Right atrium auricular region (tissue), 2 donors: Measurements from ENCODE around the gene CD80. TPM values are rescaled to one million over a fixed set of nuclear protein-coding genes. Genes with fewer than 3 reads are reported as not detected.
A peak's percentile ranks its signal among the peaks of the same experiment; 100 is the strongest.

Experiments
- DNase-seq: peaks from one replicate; pipeline ENCODE4 v3.0.0-alpha.2; 2019; ENCODE audit warnings: low spot score
- H3K27ac ChIP-seq, 2 donors: fragments of 200-600 bp; sonication (generic); 1 replicate in 1 of 2; 2 replicates in 1 of 2; pipeline ENCODE4 v1.5.1; 2016 to 2019
- H3K27me3 ChIP-seq, 2 donors: fragments of 200-600 bp; sonication (generic); one replicate each; pipeline versions ENCODE4 v1.5.1 to v1.6.0; 2017 to 2019
- H3K36me3 ChIP-seq: fragments of 200-600 bp; sonication (generic); one replicate; pipeline ENCODE4 v1.5.1; 2016
- H3K4me1 ChIP-seq, 2 donors: fragments of 200-600 bp; sonication (generic); one replicate each; pipeline versions ENCODE4 v1.5.1 to v1.6.0; 2017 to 2019
- H3K4me3 ChIP-seq, 2 donors: fragments of 200-600 bp; sonication (generic); 1 replicate in 1 of 2; 2 replicates in 1 of 2; pipeline ENCODE4 v1.5.1; 2017 to 2019; ENCODE audit warnings: mild to moderate bottlenecking in 1 of 2, moderate library complexity in 1 of 2
- H3K9me3 ChIP-seq, 2 donors: fragments of 200-600 bp; sonication (generic); one replicate each; pipeline ENCODE4 v1.5.1; 2019
- CTCF ChIP-seq, 2 donors: fragments of 200-600 bp; sonication (generic); IDR thresholded peaks; one replicate each; pipeline ENCODE4 v1.5.1; 2019; ENCODE audit warnings: antibody characterized with exemption in 2 of 2
- total RNA-seq, 2 donors: library from RNA; depleted of rRNA; stranded (reverse); fragments of >200 nt; gene quantifications; one replicate each; pipeline ENCODE4 v1.1.0, GENCODE V29; 2016

The CD80 gene
- total RNA-seq, 2 donors from 2014 or later = 0.20 to 0.67 TPM

- Histone ChIP-seq H3K4me3 (no peak overlapping the region), H3K9me3 (no peaks in the 10 kb centered on the region), H3K27me3 (no peaks in the 10 kb centered on the region), H3K27ac (no peak overlapping the region), H3K4me1 (no peaks in the 10 kb centered on the region), H3K36me3 (peaks cover 3% of the 10 kb centered on the region)
- TF ChIP-seq CTCF (IDR thresholded peaks at IDR 0.05) = no peak
- DNase-seq = no peak
These were observed 26.6 kb upstream of the CD80 start for GRCh38 chr3:119585856-119586570.

DNA sequence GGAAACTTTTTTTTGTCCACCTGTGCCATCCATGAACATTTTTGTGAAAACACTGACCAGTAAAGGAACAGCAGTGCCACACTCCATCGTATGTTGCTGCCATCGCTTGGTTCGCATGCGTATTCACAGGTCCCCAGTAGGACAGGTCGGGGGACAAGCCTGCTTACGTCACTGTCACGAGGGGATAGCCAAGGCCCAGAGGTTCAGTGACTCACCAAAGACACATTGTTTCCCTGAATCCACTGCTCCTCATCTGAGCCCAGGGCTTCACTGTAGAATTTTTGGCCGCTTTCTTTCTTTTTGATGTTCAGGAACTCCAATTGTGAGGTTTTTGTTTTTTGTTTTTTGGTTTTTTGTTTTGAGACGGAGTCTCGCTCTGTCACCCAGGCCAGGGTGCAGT, 25.8 kb upstream of the CD80 start:
- no peak overlapping the region for H3K27ac ChIP-seq

GRCh38 chr3:119582178-119582577, 22.8 kb upstream of the CD80 start:
- H3K36me3 ChIP-seq = peaks cover 3% of the 10 kb centered on the region
- no peak for TF ChIP-seq CTCF (IDR thresholded peaks at IDR 0.05)
- H3K27ac ChIP-seq = no peak overlapping the region

More for the DNA sequence above, 25.8 kb upstream of the CD80 start:
- no peak for DNase-seq
- H3K36me3 ChIP-seq = peaks cover 3% of the 10 kb centered on the region
- H3K4me3 ChIP-seq = no peak overlapping the region
- no peaks in the 10 kb centered on the region for H3K27me3 ChIP-seq
- no peaks in the 10 kb centered on the region for H3K9me3 ChIP-seq
- H3K4me1 ChIP-seq = peaks cover 0 to 7% of the 10 kb centered on the region in 2 donors
- TF ChIP-seq CTCF (IDR thresholded peaks at IDR 0.05) = no peak

DNA sequence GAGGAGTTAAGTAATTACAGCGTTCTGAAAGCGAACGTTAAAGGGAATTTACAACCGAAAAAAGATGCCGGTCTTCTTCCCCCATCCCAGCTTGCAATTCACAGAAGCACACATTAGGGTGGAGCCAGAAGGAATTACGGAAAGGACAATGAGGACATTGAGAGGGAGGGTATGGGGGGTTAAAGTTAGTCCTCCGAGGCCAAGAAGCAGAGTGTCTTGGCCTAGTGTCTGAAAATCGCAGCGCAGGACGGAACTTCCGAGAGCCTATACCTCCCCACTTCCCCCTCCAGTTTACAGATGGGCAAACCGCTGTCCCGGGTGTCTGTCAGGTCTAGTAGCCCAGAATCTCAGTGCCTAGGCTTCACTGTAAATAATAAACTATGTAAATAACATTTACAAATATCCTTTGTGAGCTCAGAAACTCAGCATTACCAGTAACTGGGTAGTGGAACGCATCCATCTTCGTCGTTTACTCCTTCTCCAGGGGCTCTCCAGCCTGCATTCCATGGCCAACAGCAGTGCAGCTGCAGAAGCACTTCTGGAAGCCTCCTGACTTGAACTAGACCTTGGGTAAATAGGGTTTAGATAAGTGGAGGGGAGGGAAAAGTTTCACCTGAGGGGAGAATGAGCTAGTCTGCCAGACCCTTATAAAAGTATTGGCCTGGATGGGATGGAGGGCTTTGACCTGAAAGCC, 20.8 kb upstream of the CD80 start:
- TF ChIP-seq CTCF (IDR thresholded peaks at IDR 0.05) = no peak
- Histone ChIP-seq H3K27me3 (no peaks in the 10 kb centered on the region), H3K27ac (peak overlapping the region; percentile 92 to 95), H3K4me3 (peak overlapping the region; percentile 37 to 65), H3K9me3 (no peaks in the 10 kb centered on the region), H3K4me1 (peaks cover 0 to 18% of the 10 kb centered on the region in 2 donors), H3K36me3 (no peaks in the 10 kb centered on the region)
- DNase-seq = peak; percentile 60

More at GRCh38 chr3:119582178-119582577, 22.8 kb upstream of the CD80 start:
- DNase-seq = no peak
- Histone ChIP-seq H3K27me3 (no peaks in the 10 kb centered on the region), H3K9me3 (no peaks in the 10 kb centered on the region), H3K4me3 (no peak overlapping the region), H3K4me1 (peaks cover 0 to 18% of the 10 kb centered on the region in 2 donors)

DNA sequence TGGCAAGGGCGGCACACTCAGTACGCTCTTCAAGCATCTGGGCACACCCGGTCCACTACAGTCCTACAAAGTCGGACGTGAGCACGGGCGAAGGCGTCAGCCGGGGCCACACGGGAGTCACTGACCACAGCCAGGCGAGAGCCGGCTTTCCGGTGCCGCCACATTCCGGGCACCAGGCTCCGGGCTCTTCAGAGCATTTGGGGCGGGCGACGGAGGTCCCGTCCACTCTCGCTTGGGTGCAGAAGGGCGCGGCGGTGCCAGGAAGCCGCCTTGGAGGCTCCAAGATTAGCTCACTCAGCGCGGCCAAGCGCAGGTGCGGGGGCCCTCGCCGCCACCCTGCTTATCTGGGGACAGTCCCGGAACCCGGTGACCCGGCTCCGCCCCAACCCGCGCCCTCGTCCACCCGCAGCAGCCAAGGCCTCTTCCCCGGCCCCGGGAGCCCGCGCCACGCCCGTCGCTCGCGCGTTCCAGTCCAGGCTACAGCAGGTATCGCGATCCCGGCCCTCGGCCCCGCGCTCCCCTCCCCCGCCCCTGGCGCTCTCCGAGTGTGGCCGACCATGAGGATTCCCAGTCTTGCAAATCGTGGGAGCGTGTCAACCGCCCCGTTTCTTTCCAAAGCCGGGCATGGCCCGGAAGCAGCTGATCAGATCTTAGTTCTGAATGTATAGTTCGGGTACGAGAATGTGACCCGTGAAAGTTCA, 20.1 kb upstream of the CD80 start, which contains the start of gene ADPRH:
Gene ADPRH, plus strand, starts transcription at position 127 of the 701 bp plus-strand sequence. CDS start 2,678 bp downstream, outside the sequence.
- H3K4me3 ChIP-seq = peak within 1 kb of the TSS; percentile 37 to 65
- H3K27me3 ChIP-seq = no peaks in the 10 kb centered on the region
- H3K4me1 ChIP-seq = peaks cover 0 to 18% of the 10 kb centered on the region in 2 donors
- H3K27ac ChIP-seq = peak within 1 kb of the TSS; percentile 92 to 95
- TF ChIP-seq CTCF (IDR thresholded peaks at IDR 0.05) = no peak
- no peaks in the 10 kb centered on the region for H3K36me3 ChIP-seq
- peak; percentile 82 for DNase-seq
- no peaks in the 10 kb centered on the region for H3K9me3 ChIP-seq
